PC-3 (cell line): ENCODE measurements around the gene ANKRD13C. TPM values are rescaled to one million over a fixed set of nuclear protein-coding genes. Genes with fewer than 3 reads are reported as not detected.

Experiments
- ATAC-seq: fragments of 200-7000 bp; cut with Tn5 transposase; 2 replicates; pipeline ENCODE4 v1.9.1; 2020; ENCODE audit warnings: mild to moderate bottlenecking, moderate library complexity
- BruUV-seq: library from RNA; stranded (reverse); fragments of 400-500 nt; replicated peaks from 2 replicates; lab custom pipeline; 2021; lab: Mats Ljungman, UMichigan
- CTCF ChIA-PET: fragments of 300-600 bp; sonication (Branson Sonifier 250); formaldehyde crosslinking; loops from one replicate; lab custom pipeline; 2022; ENCODE audit warnings: antibody characterized with exemption; lab: Charles Lee
- POLR2A ChIA-PET: fragments of 300-600 bp; sonication (Branson Sonifier 250); formaldehyde crosslinking; loops from one replicate; lab custom pipeline; 2022; ENCODE audit warnings: antibody characterized with exemption; ENCODE audit not compliant: unreplicated experiment; lab: Charles Lee
- DNase-seq: peaks from one replicate; pipeline ENCODE4 v3.0.0-alpha.2; 2015
- H2AFZ ChIP-seq: fragments of 300-600 bp; sonication (generic); 2 replicates; pipeline ENCODE4 v1.6.0; 2016; ENCODE audit warnings: antibody characterized with exemption, low read length
- H3F3A ChIP-seq: fragments of 300-600 bp; sonication (generic); one replicate; pipeline ENCODE4 v1.6.0; 2017; ENCODE audit warnings: antibody characterized with exemption, low read length, control low read depth, mild to moderate bottlenecking; ENCODE audit not compliant: unreplicated experiment
- H3K27ac ChIP-seq: fragments of 300-600 bp; sonication (generic); 2 replicates; pipeline ENCODE4 v1.5.1; 2016; ENCODE audit warnings: mild to moderate bottlenecking, low read length
- H3K27me3 ChIP-seq: fragments of 300-600 bp; sonication (generic); 2 replicates; pipeline ENCODE4 v1.6.1; 2016; ENCODE audit warnings: low read length, mixed read lengths
- H3K36me3 ChIP-seq: fragments of 300-600 bp; sonication (generic); 2 replicates; pipeline ENCODE4 v1.6.1; 2016; ENCODE audit warnings: low read depth, mixed run types, low read length, mixed read lengths
- H3K4me1 ChIP-seq: fragments of 300-600 bp; sonication (generic); 2 replicates; pipeline ENCODE4 v1.5.1; 2016; ENCODE audit warnings: low read length; ENCODE audit not compliant: insufficient read depth
- H3K4me2 ChIP-seq: fragments of 300-600 bp; sonication (generic); 2 replicates; pipeline ENCODE4 v1.6.0; 2016; ENCODE audit warnings: low read length
- H3K4me3 ChIP-seq: fragments of 300-600 bp; sonication (generic); 2 replicates; pipeline ENCODE4 v1.5.1; 2016; ENCODE audit warnings: mild to moderate bottlenecking, low read length, mixed read lengths
- H3K79me2 ChIP-seq: fragments of 300-600 bp; sonication (generic); 2 replicates; pipeline ENCODE4 v1.6.1; 2017; ENCODE audit warnings: low read length, mixed read lengths
- H3K9ac ChIP-seq: fragments of 300-600 bp; sonication (generic); 2 replicates; pipeline ENCODE4 v1.6.0; 2016; ENCODE audit warnings: mild to moderate bottlenecking, low read length
- H3K9me2 ChIP-seq: fragments of 300-600 bp; sonication (generic); replicated peaks from 2 replicates; pipeline ENCODE4 v1.6.1; 2016; ENCODE audit warnings: mixed run types, low read length, mixed read lengths
- H3K9me3 ChIP-seq: fragments of 300-600 bp; sonication (generic); 2 replicates; pipeline ENCODE4 v1.6.1; 2016; ENCODE audit warnings: low read length, mixed read lengths
- H4K20me1 ChIP-seq: fragments of 300-600 bp; sonication (generic); 2 replicates; pipeline ENCODE4 v1.6.1; 2016; ENCODE audit warnings: low read length, mixed read lengths
- CTCF ChIP-seq: fragments of 300-600 bp; sonication (generic); conservative IDR thresholded peaks from 2 replicates; pipeline ENCODE4 v1.5.1; 2017; ENCODE audit warnings: antibody characterized with exemption, low read depth, mild to moderate bottlenecking, low read length
- EZH2 ChIP-seq: fragments of 300-600 bp; sonication (generic); IDR thresholded peaks from one replicate; pipeline ENCODE4 v1.6.1; 2017; ENCODE audit warnings: antibody characterized with exemption, mild to moderate bottlenecking, low read length; ENCODE audit not compliant: unreplicated experiment
- EZH2phosphoT487 ChIP-seq: fragments of 300-600 bp; sonication (generic); IDR thresholded peaks from 2 replicates; pipeline ENCODE4 v1.6.1; 2018; ENCODE audit warnings: mild to moderate bottlenecking, antibody characterized with exemption, low read length, borderline replicate concordance
- intact Hi-C: fragments of 100-400 bp; cut with micrococcal nuclease; formaldehyde crosslinking; loops from 2 replicates; pipeline ENCODE4 v1.9.0; 2023
- total RNA-seq: library from RNA; depleted of rRNA; stranded (reverse); fragments of >200 nt; gene quantifications from 2 replicates; pipeline ENCODE4 v1.2.3, GENCODE V29; 2014; rRNA removed

Gene ANKRD13C
- total RNA-seq, 1 experiment from 2014 or later, result 41.5 TPM

GRCh38 chr1:70210820-70211219 is 143.7 kb downstream of the ANKRD13C start:
- no TSS peak for BruUV-seq
- ATAC-seq (no peak; the same call in 1 of the 2 replicates), DNase-seq (no peak)
- no peaks in the 10 kb centered on the region for H3F3A ChIP-seq
- H3K9ac ChIP-seq, result no peak overlapping the region
- ChIA-PET CTCF (no interaction called here), POLR2A (no interaction called here)
- H3K4me3 ChIP-seq, result no peak overlapping the region
- H3K27me3 ChIP-seq, result no peaks in the 10 kb centered on the region
- TF ChIP-seq CTCF, result no peak
- no peak for TF ChIP-seq EZH2
- TF ChIP-seq EZH2phosphoT487, result no peak
- H2AFZ ChIP-seq, result no peak overlapping the region
- peaks cover 96% of the 10 kb centered on the region for H3K79me2 ChIP-seq
- H3K4me2 ChIP-seq, result no peak overlapping the region
- peaks cover 23% of the 10 kb centered on the region for H3K36me3 ChIP-seq
- no peaks in the 10 kb centered on the region for H3K9me2 ChIP-seq
- no peaks in the 10 kb centered on the region for H4K20me1 ChIP-seq
- H3K27ac ChIP-seq, result no peak overlapping the region
- H3K9me3 ChIP-seq, result no peaks in the 10 kb centered on the region
- intact Hi-C loops, result no loop called here
- H3K4me1 ChIP-seq, result peaks cover 6% of the 10 kb centered on the region

Other genes with a start within 250 kb of the ANKRD13C start
- 17.9 and 18.4 TPM in 2 replicates for gene LRRC40, start 149.1 kb downstream of the ANKRD13C start, total RNA-seq
- 98.7 and 112 TPM in 2 replicates for gene SRSF11, start 133.3 kb downstream of the ANKRD13C start, total RNA-seq
- 8.5 and 13.2 TPM in 2 replicates for gene CTH, start 56.5 kb upstream of the ANKRD13C start, total RNA-seq